K562 (cell line): Measurements from ENCODE around the gene PRKCE. TPM values are rescaled to one million over a fixed set of nuclear protein-coding genes. Genes with fewer than 3 reads are reported as not detected.

Experiments
- ATAC-seq: fragments of 200-7000 bp; cut with Tn5 transposase; 3 replicates; pipeline ENCODE4 v1.9.1; 2020; ENCODE audit warnings: moderate library complexity
- BruUV-seq: library from RNA; stranded (reverse); fragments of 400-500 nt; replicated peaks from 2 replicates; lab custom pipeline; 2021; lab: Mats Ljungman, UMichigan
- CTCF ChIA-PET: fragments of 300-600 bp; formaldehyde crosslinking; extraction: SDS; loops from one replicate; lab custom pipeline; 2021; ENCODE audit warnings: low intra/inter-chr PET ratio; lab: Yijun Ruan, JAX
- POLR2A ChIA-PET: fragments of 300-600, 350-650 bp; sonication (Branson Sonifier 250); formaldehyde crosslinking; extraction: SDS; loops from one replicate; lab custom pipeline; 2021; ENCODE audit warnings: antibody characterized with exemption, inconsistent platforms; lab: Yijun Ruan, JAX
- DNase-seq, 4 experiments: peaks; one replicate each; pipeline versions ENCODE4 v3.0.0 to v3.0.0-alpha.2; 2011 to 2018; ENCODE audit warnings: low spot score in 3 of 4, mixed read lengths in 3 of 4; ENCODE audit errors: extremely low read depth in 1 of 4
- FAIRE-seq: peaks from 2 replicates; lab custom pipeline; 2011; peaks lifted over from hg19 to GRCh38; lab: Jason Lieb, UNC
- H2AFZ ChIP-seq: 2 replicates; pipeline ENCODE4 v1.6.0; 2011; ENCODE audit warnings: low read depth, low read length, control low read depth, inconsistent platforms
- H3K27ac ChIP-seq: fragments of 200-600 bp; 3 replicates; pipeline ENCODE4 v1.8.0; 2011; ENCODE audit warnings: low read depth, mild to moderate bottlenecking, control low read depth, inconsistent platforms, low read length, moderate library complexity, mixed read lengths; ENCODE audit errors: extremely low read depth
- H3K27me3 ChIP-seq, 2 experiments: fragments of 300-600 bp in 1 of 2; 2 replicates in 1 of 2; 3 replicates in 1 of 2; pipeline versions ENCODE4 v1.6.0 to v1.8.0; 2011; ENCODE audit warnings: inconsistent platforms in 2 of 2, low read length in 2 of 2, mild to moderate bottlenecking in 1 of 2, mixed read lengths in 1 of 2, moderate library complexity in 1 of 2; ENCODE audit not compliant: control insufficient read depth in 2 of 2, insufficient read depth in 2 of 2
- H3K36me3 ChIP-seq: fragments of 300-600 bp; 3 replicates; pipeline ENCODE4 v1.8.0; 2011; ENCODE audit warnings: mild to moderate bottlenecking, low read length, inconsistent platforms; ENCODE audit not compliant: control insufficient read depth, insufficient read depth
- H3K4me1 ChIP-seq, 2 experiments: fragments of 200-600 bp in 1 of 2; replicated peaks in 1 of 2; 2 replicates in 1 of 2; 3 replicates in 1 of 2; pipeline versions ENCODE4 v1.5.1 to v1.8.0; 2011; ENCODE audit warnings: inconsistent platforms in 2 of 2, low read length in 2 of 2, mild to moderate bottlenecking in 1 of 2, mixed read lengths in 1 of 2, moderate library complexity in 1 of 2; ENCODE audit not compliant: control insufficient read depth in 2 of 2, insufficient read depth in 2 of 2
- H3K4me2 ChIP-seq: 2 replicates; pipeline ENCODE4 v1.6.1; 2011; ENCODE audit warnings: low read length, control low read depth, inconsistent platforms, mixed read lengths; ENCODE audit not compliant: insufficient read depth
- H3K4me3 ChIP-seq: fragments of 200-600 bp; sonication (generic), shearing (Covaris generic); 2 replicates; pipeline ENCODE4 v1.5.1; 2016; ENCODE audit warnings: control low read depth, inconsistent platforms
- H3K79me2 ChIP-seq: fragments of 200-600 bp; 3 replicates; pipeline ENCODE4 v1.8.0; 2011; ENCODE audit warnings: low read length, inconsistent platforms; ENCODE audit not compliant: control insufficient read depth, insufficient read depth
- H3K9ac ChIP-seq, 2 experiments: 2 replicates each; pipeline versions ENCODE4 v1.6.0 to v1.6.1; 2011; ENCODE audit warnings: low read depth in 2 of 2, low read length in 2 of 2, control low read depth in 1 of 2, inconsistent platforms in 1 of 2, mild to moderate bottlenecking in 1 of 2, mixed read lengths in 1 of 2; ENCODE audit not compliant: insufficient read depth in 1 of 2
- H3K9me1 ChIP-seq: one replicate; pipeline ENCODE4 v1.6.0; 2011; ENCODE audit warnings: inconsistent platforms, mild to moderate bottlenecking, low read length, moderate library complexity; ENCODE audit not compliant: control insufficient read depth, insufficient read depth
- H3K9me3 ChIP-seq: replicated peaks from 2 replicates; pipeline ENCODE4 v1.5.1; 2011; ENCODE audit warnings: low read depth, low read length, inconsistent platforms; ENCODE audit not compliant: control insufficient read depth, insufficient read depth
- H4K20me1 ChIP-seq: replicated peaks from 2 replicates; pipeline ENCODE4 v1.6.1; 2011; ENCODE audit warnings: low read length, inconsistent platforms, mixed read lengths; ENCODE audit not compliant: control insufficient read depth, insufficient read depth
- ESRRA ChIP-seq: fragments of 450-650 bp; IDR thresholded peaks from 2 replicates; pipeline ENCODE4 v1.6.1; 2014; ENCODE audit warnings: low read depth, mild to moderate bottlenecking, moderate library complexity, borderline replicate concordance
- ETV5 ChIP-seq: sonication (generic); formaldehyde crosslinking; IDR thresholded peaks from 2 replicates; pipeline ENCODE4 v1.4.0; 2020; ENCODE audit warnings: low read depth, mild to moderate bottlenecking, missing genetic modification reagents
- FOXP4 ChIP-seq: sonication (generic); formaldehyde crosslinking; IDR thresholded peaks from 2 replicates; pipeline ENCODE4 v1.8.0; 2022; ENCODE audit warnings: mild to moderate bottlenecking, missing genetic modification reagents, borderline replicate concordance
- HNRNPK ChIP-seq: fragments of 200-400 bp; formaldehyde crosslinking; IDR thresholded peaks from one replicate; pipeline ENCODE4 v1.6.1; 2018; ENCODE audit warnings: mild to moderate bottlenecking, low read depth, low read length; ENCODE audit not compliant: poor library complexity, severe bottlenecking
- KDM2B ChIP-seq: fragments of 250-450 bp; sonication (Bioruptor Pico); IDR thresholded peaks from 2 replicates; pipeline ENCODE4 v1.8.0; 2021; ENCODE audit warnings: mild to moderate bottlenecking, moderate library complexity
- NCOA4 ChIP-seq: fragments of 450-650 bp; IDR thresholded peaks from 2 replicates; pipeline ENCODE4 v1.6.1; 2018; ENCODE audit warnings: mild to moderate bottlenecking; ENCODE audit not compliant: partially characterized antibody
- NKRF ChIP-seq: fragments of 450-650 bp; IDR thresholded peaks from 2 replicates; pipeline ENCODE4 v1.6.1; 2016; ENCODE audit warnings: borderline replicate concordance
- SMARCC2 ChIP-seq: fragments of 450-650 bp; IDR thresholded peaks from 2 replicates; pipeline ENCODE4 v1.6.1; 2017; ENCODE audit warnings: antibody characterized with exemption, moderate library complexity, mild to moderate bottlenecking, low read depth
- TBP ChIP-seq: optimal IDR thresholded peaks from 2 replicates; pipeline ENCODE3; 2011; ENCODE audit warnings: low read depth, low read length, improper control_type of control experiment
- ZBTB12 ChIP-seq: fragments of 250-450 bp; sonication (Bioruptor Pico); IDR thresholded peaks from 2 replicates; pipeline ENCODE4 v1.4.0; 2020
- ZBTB34 ChIP-seq: fragments of 250-450 bp; sonication (Bioruptor Pico); IDR thresholded peaks from 2 replicates; pipeline ENCODE4 v1.8.0; 2021; ENCODE audit warnings: mild to moderate bottlenecking, moderate library complexity
- ZBTB43 ChIP-seq: sonication (generic); formaldehyde crosslinking; IDR thresholded peaks from 2 replicates; pipeline ENCODE4 v1.8.0; 2023; ENCODE audit warnings: mild to moderate bottlenecking, missing genetic modification reagents
- ZNF316 ChIP-seq: fragments of 450-650 bp; IDR thresholded peaks from 2 replicates; pipeline ENCODE4 v1.6.1; 2016
- WGBS: fragments of 100-300 bp; shearing (Covaris generic); methylation state at CpG from one replicate; pipeline ENCODE4 v1.1.6; 2016; ENCODE audit warnings: low coverage, mixed read lengths; ENCODE audit not compliant: insufficient coverage; ENCODE audit errors: missing lambda C conversion rate; 5-methylcytosine and 5-hydroxymethylcytosine counted together
- in situ Hi-C: fragments of 300-500 bp; cut with MboI; formaldehyde crosslinking; loops from 4 replicates; pipeline ENCODE4 v1.15.0; 2018; ENCODE audit warnings: inconsistent platforms, mixed read lengths
- intact Hi-C: fragments of 100-400 bp; cut with micrococcal nuclease; formaldehyde crosslinking; loops from 2 replicates; pipeline ENCODE4 v1.14.2; 2022
- polyA plus RNA-seq, 8 experiments: library from polyadenylated mRNA; depleted of rRNA in 4 of 8; stranded (reverse) in 5 of 8; unstranded in 3 of 8; fragments of >200 nt; fragmentation: Nextera tagmentation in 2 of 8; fragmentation: Illumina TruSeq in 1 of 8; extraction: Ambion mirVana in 2 of 8; extraction: Trizol in 1 of 8; gene quantifications; 2 replicates each; pipeline versions ENCODE4 v1.2.1 to v1.2.3, GENCODE V29; 2011 to 2014; ENCODE audit warnings: inconsistent platforms in 1 of 8, missing spikeins in 1 of 8
- total RNA-seq, 7 experiments: library from RNA; depleted of rRNA in 6 of 7; stranded (reverse); fragments of >200 nt in 6 of 7; fragmentation: Illumina TruSeq in 2 of 7; extraction: Trizol in 2 of 7; gene quantifications; 2 replicates each; pipeline versions ENCODE4 v1.2.1 to v1.2.3, GENCODE V29; 2011 to 2021; ENCODE audit warnings: low replicate concordance in 1 of 7

Gene PRKCE
- total and polyA plus RNA-seq, 9 of the 15 experiments (the other 6 are each of a cell fraction or from before 2014, with no cell fraction given): 0.06 to 1.0 (median 0.22) TPM; not detected in 1

GRCh38 chr2:45754131-45755010 lies 102.9 kb downstream of the PRKCE start:
- Histone ChIP-seq H3K36me3 (no peaks in the 10 kb centered on the region), H3K79me2 (no peaks in the 10 kb centered on the region), H3K9me3 (no peaks in the 10 kb centered on the region), H3K9me1 (no peaks in the 10 kb centered on the region), H4K20me1 (no peaks in the 10 kb centered on the region), H3K9ac (no peak overlapping the region), H3K4me2 (no peak overlapping the region), H2AFZ (no peak overlapping the region), H3K4me1 (no peaks in the 10 kb centered on the region), H3K27me3 (peaks cover 24 to 48% of the 10 kb centered on the region in 2 experiments), H3K27ac (no peak overlapping the region), H3K4me3 (no peak overlapping the region)
- DNase-seq (no peak), FAIRE-seq (no peak), ATAC-seq (no peak)
- 2% methylated on average over 12 of the region's 12 CpGs for whole genome bisulfite sequencing
- POLR2A ChIA-PET: interaction anchor here (0.6 kb wide), 1 partner anchor 432 kb away, joined by 4 read pairs; no protein-coding TSS in a partner anchor
- no TSS peak for BruUV-seq
- CTCF ChIA-PET: no interaction called here
- intact Hi-C loops (no loop called here), in situ Hi-C loops (no loop called here)
- no peak for TF ChIP-seq ETV5 (CRISPR knock-in tag)
- no peak for TF ChIP-seq NCOA4
- TF ChIP-seq TBP: no peak
- TF ChIP-seq ZNF316: no peak
- TF ChIP-seq FOXP4 (CRISPR knock-in tag): no peak
- no peak for TF ChIP-seq ZBTB34 (CRISPR knock-in tag)
- TF ChIP-seq ZBTB12 (CRISPR knock-in tag): no peak
- no peak for TF ChIP-seq ESRRA
- TF ChIP-seq KDM2B: no peak
- TF ChIP-seq NKRF: no peak
- no peak for TF ChIP-seq HNRNPK
- TF ChIP-seq SMARCC2: no peak
- no peak for TF ChIP-seq ZBTB43 (CRISPR knock-in tag)
